RWPE1 (cell line): ENCODE measurements around the gene AGAP9.
"Not testable (repeated sequence)": the region's sequence is repeated elsewhere in the genome, so short reads cannot be mapped to it uniquely, and the experiment has no call there.

Source experiments
- CTCF ChIA-PET: fragments of 350-600 bp; sonication (Branson Sonifier 250); formaldehyde crosslinking; extraction: SDS; loops from one replicate; lab custom pipeline; 2021; lab: Yijun Ruan, JAX
- POLR2A ChIA-PET: fragments of 400-600 bp; formaldehyde crosslinking; extraction: SDS; loops from one replicate; lab custom pipeline; 2020; ENCODE audit warnings: antibody characterized with exemption; ENCODE audit not compliant: low non-redundant PET; lab: Yijun Ruan, JAX
- DNase-seq: peaks from one replicate; pipeline ENCODE4 v3.0.0; 2012; ENCODE audit warnings: low spot score
- H3K27ac ChIP-seq: fragments of 450-650 bp; 2 replicates; pipeline ENCODE4 v1.5.1; 2017
- TF ChIP-seq, protein P1 (sequence below): fragments of 450-650 bp; conservative IDR thresholded peaks from 2 replicates; pipeline ENCODE4 v1.5.1; 2017; ENCODE audit warnings: low read depth, mild to moderate bottlenecking

Gene AGAP9

DNA sequence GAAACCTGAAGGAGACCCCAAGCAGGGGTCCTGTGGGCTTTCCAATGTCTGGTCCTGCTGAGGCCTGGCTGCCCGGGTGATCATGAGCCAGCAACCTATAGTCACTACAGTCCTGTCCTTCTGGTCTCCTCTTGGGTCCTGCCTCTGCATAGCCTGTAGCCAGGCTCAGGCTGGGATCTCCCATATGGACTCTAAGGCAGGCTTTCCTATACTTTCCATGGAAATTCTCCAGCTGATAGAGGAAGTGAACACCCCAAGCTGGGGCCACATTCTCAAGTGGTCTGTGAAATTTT lies 66.0 kb downstream of the AGAP9 start:
- DNase-seq = no peak
- no peak overlapping the region for H3K27ac ChIP-seq
- POLR2A ChIA-PET = no interaction called here
- TF ChIP-seq, protein P1, sequence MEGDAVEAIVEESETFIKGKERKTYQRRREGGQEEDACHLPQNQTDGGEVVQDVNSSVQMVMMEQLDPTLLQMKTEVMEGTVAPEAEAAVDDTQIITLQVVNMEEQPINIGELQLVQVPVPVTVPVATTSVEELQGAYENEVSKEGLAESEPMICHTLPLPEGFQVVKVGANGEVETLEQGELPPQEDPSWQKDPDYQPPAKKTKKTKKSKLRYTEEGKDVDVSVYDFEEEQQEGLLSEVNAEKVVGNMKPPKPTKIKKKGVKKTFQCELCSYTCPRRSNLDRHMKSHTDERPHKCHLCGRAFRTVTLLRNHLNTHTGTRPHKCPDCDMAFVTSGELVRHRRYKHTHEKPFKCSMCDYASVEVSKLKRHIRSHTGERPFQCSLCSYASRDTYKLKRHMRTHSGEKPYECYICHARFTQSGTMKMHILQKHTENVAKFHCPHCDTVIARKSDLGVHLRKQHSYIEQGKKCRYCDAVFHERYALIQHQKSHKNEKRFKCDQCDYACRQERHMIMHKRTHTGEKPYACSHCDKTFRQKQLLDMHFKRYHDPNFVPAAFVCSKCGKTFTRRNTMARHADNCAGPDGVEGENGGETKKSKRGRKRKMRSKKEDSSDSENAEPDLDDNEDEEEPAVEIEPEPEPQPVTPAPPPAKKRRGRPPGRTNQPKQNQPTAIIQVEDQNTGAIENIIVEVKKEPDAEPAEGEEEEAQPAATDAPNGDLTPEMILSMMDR = no peak
- CTCF ChIA-PET = no interaction called here

DNA sequence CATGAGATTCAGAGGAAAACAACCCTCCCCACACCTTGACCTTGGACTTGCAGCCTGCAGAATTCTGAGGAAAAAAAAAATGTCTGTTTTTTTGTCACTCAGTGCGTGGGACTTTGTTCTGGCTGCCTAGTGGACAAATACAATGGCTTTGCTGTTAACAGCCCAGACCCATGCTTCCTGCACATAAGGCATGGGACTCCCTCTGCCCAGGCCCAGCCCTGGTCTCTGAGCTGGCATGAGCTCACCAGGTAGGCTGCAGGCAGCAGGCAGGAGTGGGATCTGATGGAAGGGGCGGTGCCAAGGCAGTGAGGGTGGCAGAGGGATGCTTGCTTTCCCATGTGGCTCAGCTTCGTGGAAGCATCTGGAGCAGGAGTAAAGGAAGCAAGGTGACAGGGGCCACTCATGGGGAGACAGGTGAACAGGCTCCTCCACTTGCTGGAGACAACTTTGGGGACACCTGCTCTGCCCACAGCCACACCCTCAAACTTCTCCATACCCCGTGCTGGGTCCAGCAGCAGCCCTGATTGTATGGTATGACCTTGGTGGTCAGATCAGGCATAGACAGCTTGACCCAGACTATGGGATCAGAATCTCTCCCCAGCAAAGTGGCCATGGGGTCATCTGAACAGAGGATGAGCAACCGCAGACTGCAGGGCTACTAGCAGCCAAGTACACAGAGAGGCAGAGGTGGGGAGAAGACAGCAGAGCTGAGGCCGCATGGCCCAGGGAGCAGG lies 66.5 kb downstream of the AGAP9 start:
- ChIA-PET POLR2A (no interaction called here), CTCF (no interaction called here)
- TF ChIP-seq, protein P1 = no peak
- DNase-seq = no peak
- no peak overlapping the region for H3K27ac ChIP-seq

DNA sequence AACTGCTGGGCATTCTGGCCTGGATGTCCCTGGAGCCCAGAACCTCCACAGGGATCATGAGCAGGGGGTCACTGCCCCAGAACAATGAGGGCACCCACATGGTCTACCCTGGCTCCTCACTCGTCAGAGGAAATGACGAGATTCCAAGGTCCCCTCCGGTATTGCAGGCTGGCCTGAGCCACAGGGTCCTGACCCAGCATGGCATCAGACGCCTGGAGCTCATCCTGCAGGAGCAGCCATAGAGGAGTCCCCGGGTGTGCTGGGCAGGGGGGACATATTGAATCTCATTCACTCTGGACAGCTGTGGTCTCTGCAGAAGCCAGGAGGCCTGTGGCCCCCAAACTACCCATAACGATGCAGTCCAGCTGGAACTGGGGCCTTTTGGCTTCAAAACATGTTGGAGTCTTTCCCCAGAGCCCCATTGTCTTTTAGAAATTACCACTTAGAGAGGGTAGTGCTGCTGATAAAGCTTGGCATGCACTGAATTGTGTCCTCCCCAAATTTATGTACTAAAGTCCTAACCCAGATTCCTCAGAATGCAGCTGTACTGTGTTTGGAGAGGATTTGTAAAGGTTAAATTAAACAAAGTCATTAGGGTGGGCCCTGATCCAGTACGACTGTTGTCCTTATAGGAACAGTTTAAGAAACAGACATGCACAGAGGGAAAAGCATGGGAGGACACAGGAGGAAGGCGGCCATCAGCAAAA lies 67.2 kb downstream of the AGAP9 start:
- no peak for DNase-seq

DNA sequence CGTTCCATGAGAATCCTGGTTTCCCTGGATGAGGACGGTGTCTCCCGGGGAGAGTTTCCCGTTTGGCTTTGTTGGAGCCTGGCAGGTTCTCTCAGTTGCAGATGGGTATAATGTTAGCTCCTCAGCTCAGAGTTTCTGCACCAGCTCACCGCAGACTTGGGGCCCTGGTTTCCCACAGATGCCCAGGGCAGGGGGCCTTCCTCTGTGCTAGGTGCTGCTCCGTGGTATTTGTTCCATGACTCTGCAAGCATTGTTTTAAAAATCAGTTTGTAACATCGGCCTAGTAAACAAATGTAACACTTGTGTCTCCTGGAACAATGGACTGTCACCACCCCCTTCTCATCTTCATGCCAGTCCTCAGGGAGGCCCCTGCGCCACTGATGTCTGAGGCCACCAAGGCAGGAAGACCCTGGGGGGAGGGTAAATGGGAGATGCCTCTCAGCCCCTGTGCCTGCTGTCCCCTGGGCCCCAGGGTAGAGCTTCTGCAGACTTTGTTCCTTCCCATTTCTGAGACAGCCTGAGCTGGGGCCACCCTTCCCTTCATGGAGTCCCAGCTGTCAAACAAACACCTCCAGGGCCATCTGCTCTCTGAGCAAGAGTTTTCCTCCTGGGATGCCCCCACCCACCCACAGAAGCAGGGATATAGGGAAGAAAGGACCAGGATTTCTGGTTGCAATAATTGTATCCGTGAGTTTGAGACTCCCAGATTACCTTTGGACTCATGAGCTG lies 67.9 kb downstream of the AGAP9 start:
- POLR2A ChIA-PET = not testable (repeated sequence)
- CTCF ChIA-PET = interaction anchor here (0.6 kb wide), 1 partner anchor 1227 kb away, joined by 3 read pairs; no protein-coding TSS in a partner anchor

More for the DNA sequence above, 67.2 kb downstream of the AGAP9 start:
- H3K27ac ChIP-seq = no peak overlapping the region
- ChIA-PET POLR2A (no interaction called here), CTCF (interaction anchor here (0.6 kb wide), 1 partner anchor 1228 kb away, joined by 3 read pairs; no protein-coding TSS in a partner anchor)
- TF ChIP-seq, protein P1 = no peak

DNA sequence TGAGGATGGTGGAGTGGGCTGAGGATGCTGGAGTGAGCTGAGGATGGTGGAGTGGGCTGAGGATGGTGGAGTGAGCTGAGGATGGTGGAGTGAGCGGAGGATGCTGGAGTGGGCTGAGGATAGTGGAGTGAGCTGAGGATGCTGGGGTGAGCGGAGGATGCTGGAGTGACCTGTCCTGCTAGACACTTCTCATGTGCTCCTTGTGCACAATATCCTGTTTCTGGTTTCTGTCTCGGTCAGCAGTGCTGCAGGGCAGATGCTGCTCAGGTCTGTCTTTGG lies 68.7 kb downstream of the AGAP9 start:
- ChIA-PET POLR2A (no interaction called here), CTCF (no interaction called here)
- DNase-seq = no peak
- no peak overlapping the region for H3K27ac ChIP-seq
- TF ChIP-seq, protein P1 = no peak

More for the DNA sequence above, 67.9 kb downstream of the AGAP9 start:
- H3K27ac ChIP-seq, DNase-seq: not testable (repeated sequence)

DNA sequence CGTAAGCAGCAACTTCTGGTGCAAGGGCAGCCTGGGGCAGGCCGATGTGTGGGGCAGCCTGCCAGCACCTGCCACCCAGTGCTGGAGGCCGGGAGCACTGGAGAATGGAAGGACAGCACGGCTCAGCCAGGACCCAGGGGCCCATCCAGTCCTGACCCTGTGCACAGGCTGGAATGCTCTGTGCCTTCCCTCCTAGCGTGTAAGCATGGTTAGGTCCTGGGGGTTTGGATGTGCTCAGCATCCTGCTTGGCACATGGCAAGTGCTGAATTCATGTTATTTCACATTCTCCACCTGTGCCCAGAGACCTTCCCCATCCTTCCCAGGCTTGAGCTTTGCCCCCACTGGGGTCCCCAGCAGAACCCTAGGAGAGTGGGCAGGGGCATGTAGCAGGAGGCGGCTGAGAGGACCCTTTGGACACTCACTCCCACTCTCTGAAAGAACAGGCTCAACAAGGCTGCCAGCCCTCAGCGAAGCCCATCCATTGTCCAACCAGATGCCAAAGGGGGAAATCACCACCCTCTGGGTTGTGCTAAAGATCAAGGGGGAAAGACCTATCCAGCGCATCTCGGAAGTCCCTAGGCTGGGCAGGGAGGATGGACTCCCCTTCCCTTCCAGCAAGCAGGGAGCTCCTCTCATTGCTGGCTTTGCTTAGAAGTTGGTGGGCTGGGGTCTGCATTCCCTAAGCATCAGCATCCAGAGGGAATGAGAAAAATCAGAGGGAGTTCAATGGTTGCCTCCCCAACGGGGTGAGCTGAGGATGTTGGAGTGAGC lies 69.2 kb downstream of the AGAP9 start:
- ChIA-PET POLR2A (no interaction called here), CTCF (no interaction called here)
- no peak overlapping the region for H3K27ac ChIP-seq
- DNase-seq = no peak
- TF ChIP-seq, protein P1 = no peak
